HFFc6 (cell line): ENCODE measurements around the gene GYPC. TPM values are rescaled to one million over a fixed set of nuclear protein-coding genes. Genes with fewer than 3 reads are reported as not detected.

ENCODE experiments used
- DNase-seq: peaks from one replicate; pipeline ENCODE4 v3.0.0-alpha.2; 2018
- H3K27ac Mint-ChIP-seq: 2 replicates; pipeline ENCODE4 v1.8.0; 2020; ENCODE audit warnings: mild to moderate bottlenecking, mixed read lengths
- H3K27me3 Mint-ChIP-seq: 2 replicates; pipeline ENCODE4 v1.8.0; 2021; ENCODE audit warnings: mild to moderate bottlenecking, moderate library complexity, mixed read lengths; ENCODE audit not compliant: insufficient read depth
- H3K36me3 Mint-ChIP-seq: 2 replicates; pipeline ENCODE4 v1.8.0; 2021; ENCODE audit warnings: low read depth, mixed read lengths
- H3K4me1 Mint-ChIP-seq: 2 replicates; pipeline ENCODE4 v1.8.0; 2020; ENCODE audit warnings: low read depth, mixed read lengths
- H3K4me3 Mint-ChIP-seq: 2 replicates; pipeline ENCODE4 v1.8.0; 2020; ENCODE audit warnings: mild to moderate bottlenecking, moderate library complexity, mixed read lengths
- H3K9me3 Mint-ChIP-seq: 2 replicates; pipeline ENCODE4 v1.8.0; 2020; ENCODE audit warnings: mild to moderate bottlenecking, mixed read lengths
- CTCF ChIP-seq: fragments of 200-600 bp; sonication (generic); IDR thresholded peaks from 2 replicates; pipeline ENCODE4 v1.5.0; 2021; ENCODE audit warnings: antibody characterized with exemption, mild to moderate bottlenecking
- total RNA-seq, 6 experiments: library from RNA; stranded (reverse); fragmentation: NEBNext Ultra II Directional; extraction: Animal tissue kit (Norgen Biotek cat#: 25700); gene quantifications; 2 replicates in 1 of 6; 3 replicates in 5 of 6; pipeline ENCODE4 v1.2.3, GENCODE V29; 2021

Gene GYPC
- total RNA-seq, 6 experiments from 2014 or later, result 19.4 to 29.6 (median 21.3) TPM

GRCh38 chr2:126672980-126673605 lies 17.1 kb downstream of the GYPC start:
- no peak for DNase-seq
- Mint-ChIP-seq H3K4me1 (no peaks in the 10 kb centered on the region), H3K9me3 (peaks cover 21% of the 10 kb centered on the region), H3K4me3 (no peak overlapping the region), H3K27me3 (no peaks in the 10 kb centered on the region; the same call in 1 of the 2 replicates), H3K27ac (no peak overlapping the region), H3K36me3 (peaks cover 7% of the 10 kb centered on the region)
- no peak for TF ChIP-seq CTCF

DNA sequence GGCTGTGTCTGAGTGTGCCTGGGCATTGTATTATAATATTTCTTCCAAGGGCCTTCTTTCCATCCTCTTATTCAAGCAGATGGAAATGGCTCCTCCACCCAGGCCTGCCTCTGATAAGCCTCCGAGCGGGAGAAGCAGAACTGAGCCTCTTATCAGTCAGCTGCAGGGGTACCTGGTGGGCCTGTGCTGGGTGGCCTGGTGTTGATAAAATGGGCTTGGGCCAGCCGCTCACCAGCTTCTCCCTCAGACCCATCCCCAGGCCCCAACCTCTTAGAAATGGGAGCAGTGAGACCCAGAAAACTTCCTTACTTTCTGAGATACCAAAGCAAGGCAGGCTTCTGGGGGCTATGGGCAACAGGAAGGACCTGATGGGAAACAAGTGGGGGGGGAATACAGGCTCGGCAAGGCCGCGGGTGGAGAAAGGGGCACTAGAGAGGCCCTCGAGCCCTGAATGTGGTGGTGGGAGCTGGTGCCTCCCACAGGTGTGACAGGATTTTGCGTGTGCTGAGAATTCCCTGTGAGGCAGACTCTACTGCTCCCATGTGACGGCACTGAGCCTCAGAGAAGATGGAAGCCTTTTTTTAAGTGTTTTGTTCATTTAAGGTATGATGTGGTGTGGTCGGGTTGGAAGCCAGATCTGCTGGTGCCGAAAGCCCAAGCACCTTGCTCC lies 18.3 kb downstream of the GYPC start:
- no peak for TF ChIP-seq CTCF
- Mint-ChIP-seq H3K4me3 (no peak overlapping the region), H3K9me3 (peaks cover 21% of the 10 kb centered on the region), H3K4me1 (no peaks in the 10 kb centered on the region), H3K36me3 (peaks cover 7% of the 10 kb centered on the region), H3K27ac (no peak overlapping the region), H3K27me3 (no peaks in the 10 kb centered on the region; the same call in 1 of the 2 replicates)
- no peak for DNase-seq

DNA sequence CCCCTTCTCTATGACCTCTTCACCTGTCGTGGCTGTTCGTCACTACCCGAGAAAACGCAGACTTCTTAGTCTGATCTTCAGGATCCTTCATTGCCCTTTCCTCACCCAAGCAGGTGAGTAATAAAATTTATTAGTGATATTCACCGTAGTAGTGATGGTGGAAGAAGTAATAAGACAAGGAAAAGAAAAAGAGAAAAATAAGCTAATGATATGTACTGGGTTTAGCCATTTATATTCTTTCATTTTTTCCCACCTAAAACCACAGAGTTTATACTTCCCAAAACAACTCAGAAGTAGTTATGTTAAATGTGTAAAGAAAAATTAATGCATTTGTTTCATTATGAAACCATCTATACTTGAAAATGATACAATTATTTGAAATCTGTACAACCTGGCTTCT lies 19.7 kb downstream of the GYPC start:
- H3K36me3 Mint-ChIP-seq, result peaks cover 7% of the 10 kb centered on the region
- no peaks in the 10 kb centered on the region for H3K4me1 Mint-ChIP-seq
- peaks cover 1% of the 10 kb centered on the region for H3K27me3 Mint-ChIP-seq
- no peak overlapping the region for H3K27ac Mint-ChIP-seq
- H3K4me3 Mint-ChIP-seq, result no peak overlapping the region
- H3K9me3 Mint-ChIP-seq, result peaks cover 21% of the 10 kb centered on the region
- TF ChIP-seq CTCF, result no peak
- DNase-seq, result no peak

- H3K9me3 Mint-ChIP-seq, result peaks cover 21% of the 10 kb centered on the region
- H3K27me3 Mint-ChIP-seq, result peaks cover 1% of the 10 kb centered on the region
- H3K36me3 Mint-ChIP-seq, result peaks cover 7% of the 10 kb centered on the region
- TF ChIP-seq CTCF, result no peak
- H3K27ac Mint-ChIP-seq, result no peak overlapping the region
- no peaks in the 10 kb centered on the region for H3K4me1 Mint-ChIP-seq
- no peak for DNase-seq
- no peak overlapping the region for H3K4me3 Mint-ChIP-seq
These were observed 20.5 kb downstream of the GYPC start for GRCh38 chr2:126676221-126677175.

GRCh38 chr2:126677176-126677538 lies 21.2 kb downstream of the GYPC start:
- no peak overlapping the region for H3K4me3 Mint-ChIP-seq
- no peak for TF ChIP-seq CTCF
- no peak overlapping the region for H3K27ac Mint-ChIP-seq
- no peak for DNase-seq
- H3K9me3 Mint-ChIP-seq, result peaks cover 21% of the 10 kb centered on the region
- H3K36me3 Mint-ChIP-seq, result peaks cover 7% of the 10 kb centered on the region
- no peaks in the 10 kb centered on the region for H3K4me1 Mint-ChIP-seq
- peaks cover 1% of the 10 kb centered on the region for H3K27me3 Mint-ChIP-seq
